GM19193 (cell line): Measurements from ENCODE around the gene UNC45B.

Experiments
- POLR2A ChIP-seq: IDR thresholded peaks from 4 replicates; pipeline ENCODE4 v1.6.1; 2011; ENCODE audit not compliant: insufficient read depth, insufficient read length; ENCODE audit errors: extremely low read depth

Gene UNC45B

GRCh38 chr17:35161281-35161761, 13.7 kb downstream of the UNC45B start:
- no peak for TF ChIP-seq POLR2A

GRCh38 chr17:35162755-35163154, 15.1 kb downstream of the UNC45B start:
- TF ChIP-seq POLR2A: no peak

- TF ChIP-seq POLR2A: no peak
Observed at GRCh38 chr17:35163886-35164285, 16.3 kb downstream of the UNC45B start.

GRCh38 chr17:35164716-35165115, 17.1 kb downstream of the UNC45B start:
- TF ChIP-seq POLR2A: no peak

GRCh38 chr17:35166526-35166925, 18.9 kb downstream of the UNC45B start:
- no peak for TF ChIP-seq POLR2A

- TF ChIP-seq POLR2A: no peak
Observed at GRCh38 chr17:35167046-35167445, 19.4 kb downstream of the UNC45B start.

- TF ChIP-seq POLR2A: no peak
Observed at GRCh38 chr17:35167666-35168065, 20.0 kb downstream of the UNC45B start.

- TF ChIP-seq POLR2A: no peak
Observed at GRCh38 chr17:35169835-35170363, 22.3 kb downstream of the UNC45B start.

- no peak for TF ChIP-seq POLR2A
Observed at GRCh38 chr17:35170968-35171771, 23.6 kb downstream of the UNC45B start.

GRCh38 chr17:35171834-35172233, 24.2 kb downstream of the UNC45B start:
- TF ChIP-seq POLR2A: no peak

- no peak for TF ChIP-seq POLR2A
Observed at GRCh38 chr17:35174835-35175334, 27.3 kb downstream of the UNC45B start.

GRCh38 chr17:35175638-35176415, 28.2 kb downstream of the UNC45B start:
- no peak for TF ChIP-seq POLR2A

- TF ChIP-seq POLR2A: no peak
Observed at GRCh38 chr17:35176897-35177296, 29.3 kb downstream of the UNC45B start.

GRCh38 chr17:35183332-35183731, 35.7 kb downstream of the UNC45B start:
- TF ChIP-seq POLR2A: no peak

GRCh38 chr17:35184274-35184673, 36.7 kb downstream of the UNC45B start:
- TF ChIP-seq POLR2A: no peak

GRCh38 chr17:35185849-35186248, 38.2 kb downstream of the UNC45B start:
- TF ChIP-seq POLR2A: no peak

- no peak for TF ChIP-seq POLR2A
Observed at GRCh38 chr17:35187481-35187880, 39.9 kb downstream of the UNC45B start.
